T-cell (primary cell): ENCODE measurements around the gene NACA2. TPM values are rescaled to one million over a fixed set of nuclear protein-coding genes. Genes with fewer than 3 reads are reported as not detected.

ENCODE experiments used
- ATAC-seq, 4 experiments: fragments of 200-7000 bp in 3 of 4; fragments of 150-1000 bp in 1 of 4; cut with Tn5 transposase; replicated peaks in 1 of 4; 1 replicate in 3 of 4; 2 replicates in 1 of 4; pipeline ENCODE4 v1.10.0; 2021; ENCODE audit warnings: moderate library complexity in 3 of 4, mild to moderate bottlenecking in 2 of 4, moderate number of reproducible peaks in 1 of 4
- CTCF ChIA-PET, 2 donors: fragments of 300-600 bp; sonication (Branson Sonifier 250); formaldehyde crosslinking; loops; one replicate each; lab custom pipeline; 2022; ENCODE audit warnings: antibody characterized with exemption in 2 of 2; lab: Charles Lee
- POLR2A ChIA-PET, 2 donors: fragments of 300-600 bp; sonication (Branson Sonifier 250); formaldehyde crosslinking; loops; one replicate each; lab custom pipeline; 2022; ENCODE audit warnings: antibody characterized with exemption in 2 of 2; lab: Charles Lee
- DNase-seq, 35 experiments: peaks; one replicate each; pipeline versions ENCODE4 v3.0.0 to v3.0.0-alpha.2; 2013 to 2023
- H3K27ac ChIP-seq: one replicate; pipeline ENCODE4 v1.5.1; 2013; ENCODE audit warnings: low read length
- H3K27me3 ChIP-seq, 2 experiments: replicated peaks in 1 of 2; 1 replicate in 1 of 2; 2 replicates in 1 of 2; pipeline versions ENCODE4 v1.6.1 to v1.7.0; 2013; ENCODE audit warnings: low read length in 1 of 2, mixed read lengths in 1 of 2; ENCODE audit not compliant: control insufficient read depth in 2 of 2, insufficient read depth in 2 of 2; ENCODE audit errors: extremely low read depth in 1 of 2
- H3K36me3 ChIP-seq, 2 donors: 1 replicate in 1 of 2; 2 replicates in 1 of 2; pipeline versions ENCODE4 v1.6.1 to v1.7.0; 2013; ENCODE audit warnings: low read length in 1 of 2; ENCODE audit not compliant: control insufficient read depth in 2 of 2, insufficient read depth in 1 of 2; ENCODE audit errors: extremely low read depth in 1 of 2
- H3K4me1 ChIP-seq, 2 experiments: 1 replicate in 1 of 2; 2 replicates in 1 of 2; pipeline versions ENCODE4 v1.6.1 to v1.7.0; 2013; ENCODE audit warnings: low read length in 2 of 2, mixed read lengths in 1 of 2; ENCODE audit not compliant: insufficient read depth in 2 of 2, control insufficient read depth in 1 of 2; ENCODE audit errors: extremely low read depth in 1 of 2
- H3K4me3 ChIP-seq, 2 donors: 1 replicate in 1 of 2; 2 replicates in 1 of 2; pipeline versions ENCODE4 v1.5.1 to v1.7.0; 2013; ENCODE audit warnings: mild to moderate bottlenecking in 2 of 2, low read length in 1 of 2, moderate library complexity in 1 of 2; ENCODE audit not compliant: control insufficient read depth in 1 of 2; ENCODE audit errors: extremely low read depth in 1 of 2
- H3K9me3 ChIP-seq: 2 replicates; pipeline ENCODE4 v1.7.0; 2013
- H3K27ac Mint-ChIP-seq, 2 donors: one replicate each; pipeline ENCODE4 v1.8.0; 2020 to 2021; ENCODE audit warnings: mild to moderate bottlenecking in 2 of 2, mixed read lengths in 2 of 2
- H3K27me3 Mint-ChIP-seq, 2 donors: one replicate each; pipeline ENCODE4 v1.8.0; 2021 to 2022; ENCODE audit warnings: mixed read lengths in 2 of 2
- H3K36me3 Mint-ChIP-seq: one replicate; pipeline ENCODE4 v1.8.0; 2021; ENCODE audit warnings: mixed read lengths
- H3K4me1 Mint-ChIP-seq, 3 donors: one replicate each; pipeline ENCODE4 v1.8.0; 2020 to 2022; ENCODE audit warnings: mixed read lengths in 3 of 3, mild to moderate bottlenecking in 1 of 3
- H3K4me3 Mint-ChIP-seq, 3 donors: one replicate each; pipeline ENCODE4 v1.8.0; 2020 to 2022; ENCODE audit warnings: mild to moderate bottlenecking in 3 of 3, mixed read lengths in 3 of 3, moderate library complexity in 3 of 3
- H3K9me3 Mint-ChIP-seq, 3 donors: one replicate each; pipeline ENCODE4 v1.8.0; 2020 to 2022; ENCODE audit warnings: mixed read lengths in 3 of 3
- WGBS: methylation state at CpG from one replicate; pipeline ENCODE4 v1.1.5; 2013; ENCODE audit warnings: missing lambda C conversion rate; ENCODE audit not compliant: insufficient coverage; 5-methylcytosine and 5-hydroxymethylcytosine counted together
- total RNA-seq, 35 experiments: library from RNA in 6 of 35; stranded (reverse) in 6 of 35; fragments of 120-200 nt in 1 of 35; gene quantifications; one replicate each; pipeline versions ENCODE4 v1.2.1 to v1.2.4 and lab custom pipeline; 2013 to 2026

The NACA2 gene
- total RNA-seq, 5 donors from 2014 or later (not counting 1 experiment from before 2014, with no cell fraction given) = not detected

GRCh38 chr17:61621317-61621716, 30.3 kb upstream of the NACA2 start:
- ChIA-PET CTCF (no interaction called here), POLR2A (no interaction called here)
- H3K27me3 Mint-ChIP-seq = peaks cover 14 to 16% of the 10 kb centered on the region in 2 donors

GRCh38 chr17:61619953-61620352, 28.9 kb upstream of the NACA2 start:
- no CpG with 5 or more reads among the region's 1 CpG for WGBS
- no peak overlapping the region for H3K4me3 Mint-ChIP-seq
- peaks cover 4 to 17% (median 9%) of the 10 kb centered on the region in 3 donors for H3K9me3 Mint-ChIP-seq
- H3K4me3 ChIP-seq = no peak overlapping the region
- H3K4me1 Mint-ChIP-seq = peaks cover 0 to 5% (median 3%) of the 10 kb centered on the region in 3 donors
- H3K27me3 Mint-ChIP-seq = peaks cover 9 to 12% of the 10 kb centered on the region in 2 donors
- DNase-seq (no peak), ATAC-seq (no peak)
- POLR2A ChIA-PET = no interaction called here
- H3K27me3 ChIP-seq = peaks cover 0 to 4% of the 10 kb centered on the region in 2 experiments
- no peak overlapping the region for H3K27ac Mint-ChIP-seq
- H3K36me3 ChIP-seq = no peaks in the 10 kb centered on the region
- H3K36me3 Mint-ChIP-seq = no peaks in the 10 kb centered on the region
- CTCF ChIA-PET = interaction anchor here in 1 of 2 donors (0.6 kb wide), 1 partner anchor 18 kb away, joined by 3 read pairs; no protein-coding TSS in a partner anchor
- H3K4me1 ChIP-seq = no peaks in the 10 kb centered on the region
- H3K9me3 ChIP-seq = peaks cover 3% of the 10 kb centered on the region
- no peak overlapping the region for H3K27ac ChIP-seq

More at GRCh38 chr17:61621317-61621716, 30.3 kb upstream of the NACA2 start:
- Histone ChIP-seq H3K27me3 (peaks cover 0 to 4% of the 10 kb centered on the region in 2 experiments), H3K36me3 (no peaks in the 10 kb centered on the region), H3K4me3 (no peak overlapping the region), H3K27ac (no peak overlapping the region), H3K4me1 (no peaks in the 10 kb centered on the region), H3K9me3 (peaks cover 3% of the 10 kb centered on the region)
- Mint-ChIP-seq H3K36me3 (no peaks in the 10 kb centered on the region), H3K27ac (no peak overlapping the region), H3K9me3 (peaks cover 4 to 17% (median 9%) of the 10 kb centered on the region in 3 donors), H3K4me3 (no peak overlapping the region), H3K4me1 (no peaks in the 10 kb centered on the region)
- DNase-seq (no peak), ATAC-seq (no peak)
- no CpG with 5 or more reads among the region's 2 CpGs for WGBS

- H3K36me3 ChIP-seq = no peaks in the 10 kb centered on the region
- no CpG with 5 or more reads among the region's 1 CpG for WGBS
- peaks cover 0 to 5% (median 3%) of the 10 kb centered on the region in 3 donors for H3K4me1 Mint-ChIP-seq
- no peak overlapping the region for H3K27ac ChIP-seq
- H3K27ac Mint-ChIP-seq = no peak overlapping the region
- peaks cover 4 to 17% (median 9%) of the 10 kb centered on the region in 3 donors for H3K9me3 Mint-ChIP-seq
- H3K27me3 Mint-ChIP-seq = peaks cover 9% of the 10 kb centered on the region in 2 donors
- H3K27me3 ChIP-seq = peaks cover 0 to 5% of the 10 kb centered on the region in 2 experiments
- ChIA-PET POLR2A (no interaction called here), CTCF (interaction anchor here in 1 of 2 donors (0.6 kb wide), 1 partner anchor 18 kb away, joined by 3 read pairs; no protein-coding TSS in a partner anchor)
- no peak for ATAC-seq
- H3K4me1 ChIP-seq = no peaks in the 10 kb centered on the region
- H3K4me3 Mint-ChIP-seq = no peak overlapping the region
- no peak overlapping the region for H3K4me3 ChIP-seq
- H3K36me3 Mint-ChIP-seq = no peaks in the 10 kb centered on the region
- no peak for DNase-seq
- peaks cover 3% of the 10 kb centered on the region for H3K9me3 ChIP-seq
These were observed 28.5 kb upstream of the NACA2 start for GRCh38 chr17:61619493-61619892.

GRCh38 chr17:61618950-61619349, 27.9 kb upstream of the NACA2 start:
- Mint-ChIP-seq H3K4me1 (peaks cover 0 to 5% (median 3%) of the 10 kb centered on the region in 3 donors), H3K4me3 (no peak overlapping the region), H3K27me3 (peaks cover 9% of the 10 kb centered on the region in 2 donors), H3K27ac (no peak overlapping the region), H3K36me3 (no peaks in the 10 kb centered on the region), H3K9me3 (peaks cover 4 to 17% (median 9%) of the 10 kb centered on the region in 3 donors)
- Histone ChIP-seq H3K4me3 (no peak overlapping the region), H3K36me3 (no peaks in the 10 kb centered on the region), H3K4me1 (no peaks in the 10 kb centered on the region), H3K27me3 (peaks cover 0 to 5% of the 10 kb centered on the region in 2 experiments), H3K27ac (no peak overlapping the region), H3K9me3 (peaks cover 3% of the 10 kb centered on the region)
- POLR2A ChIA-PET = interaction anchor here in 1 of 2 donors (0.7 kb wide), 1 partner anchor 171 kb away, joined by 5 read pairs; no protein-coding TSS in a partner anchor
- CTCF ChIA-PET = no interaction called here
- ATAC-seq = no peak
- DNase-seq = no peak
- WGBS = no CpG with 5 or more reads among the region's 1 CpG

DNA sequence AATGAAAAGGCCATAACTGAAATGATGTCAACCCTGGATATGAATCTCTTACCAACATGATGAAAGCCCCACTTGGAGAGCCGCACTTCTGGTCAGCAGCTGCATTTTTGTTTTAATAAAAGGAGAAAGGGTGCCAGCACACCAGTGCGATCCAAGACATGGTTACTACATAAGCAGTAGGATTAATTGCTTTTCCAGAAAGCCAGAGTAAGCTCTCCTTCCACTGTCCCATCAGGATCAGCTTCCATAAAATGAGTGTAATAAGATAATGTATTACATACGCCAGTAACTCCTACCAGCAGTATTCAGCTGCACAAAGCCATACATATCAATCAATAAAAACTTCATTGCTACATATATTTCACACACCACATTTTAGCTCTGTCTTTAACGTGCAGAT, 26.3 kb upstream of the NACA2 start:
- WGBS = no CpG with 5 or more reads among the region's 4 CpGs
- peaks cover 0 to 5% (median 3%) of the 10 kb centered on the region in 3 donors for H3K4me1 Mint-ChIP-seq
- H3K27me3 Mint-ChIP-seq = peaks cover 5 to 8% of the 10 kb centered on the region in 2 donors
- ATAC-seq (no peak), DNase-seq (no peak)
- H3K9me3 Mint-ChIP-seq = peaks cover 4 to 17% (median 9%) of the 10 kb centered on the region in 3 donors
- Histone ChIP-seq H3K27me3 (peaks cover 0 to 9% of the 10 kb centered on the region in 2 experiments), H3K4me1 (no peaks in the 10 kb centered on the region), H3K27ac (no peak overlapping the region), H3K36me3 (no peaks in the 10 kb centered on the region), H3K4me3 (no peak overlapping the region), H3K9me3 (peaks cover 3% of the 10 kb centered on the region)
- CTCF ChIA-PET = no interaction called here
- no peak overlapping the region for H3K27ac Mint-ChIP-seq
- H3K4me3 Mint-ChIP-seq = no peak overlapping the region
- POLR2A ChIA-PET = no interaction called here
- H3K36me3 Mint-ChIP-seq = no peaks in the 10 kb centered on the region

- peaks cover 3% of the 10 kb centered on the region for H3K9me3 ChIP-seq
- ATAC-seq = no peak
- no CpG with 5 or more reads among the region's 1 CpG for WGBS
- H3K4me1 ChIP-seq = no peaks in the 10 kb centered on the region
- no peak overlapping the region for H3K4me3 Mint-ChIP-seq
- H3K4me3 ChIP-seq = no peak overlapping the region
- no peak for DNase-seq
- H3K36me3 ChIP-seq = no peaks in the 10 kb centered on the region
- no peak overlapping the region for H3K27ac ChIP-seq
- peaks cover 4 to 17% (median 9%) of the 10 kb centered on the region in 3 donors for H3K9me3 Mint-ChIP-seq
- H3K36me3 Mint-ChIP-seq = no peaks in the 10 kb centered on the region
- no peak overlapping the region for H3K27ac Mint-ChIP-seq
- H3K27me3 ChIP-seq = peaks cover 0 to 9% of the 10 kb centered on the region in 2 experiments
- POLR2A ChIA-PET = no interaction called here
- H3K4me1 Mint-ChIP-seq = peaks cover 0 to 5% (median 3%) of the 10 kb centered on the region in 3 donors
- CTCF ChIA-PET = no interaction called here
- peaks cover 5 to 8% of the 10 kb centered on the region in 2 donors for H3K27me3 Mint-ChIP-seq
These were observed 25.8 kb upstream of the NACA2 start for GRCh38 chr17:61616783-61617182.
